CD14-positive monocyte (primary cell): Measurements from ENCODE around the gene CPNE4. TPM values are rescaled to one million over a fixed set of nuclear protein-coding genes. Genes with fewer than 3 reads are reported as not detected.

Source experiments
- DNase-seq, 3 donors: peaks; one replicate each; pipeline ENCODE4 v3.0.0-alpha.2; 2011 to 2022
- H2AFZ ChIP-seq: 2 replicates; pipeline ENCODE4 v1.6.0; 2012; ENCODE audit warnings: mild to moderate bottlenecking, low read depth, low read length, inconsistent platforms; ENCODE audit not compliant: insufficient read depth, poor library complexity, severe bottlenecking
- H3K27ac ChIP-seq, 2 donors: 1 replicate in 1 of 2; 2 replicates in 1 of 2; pipeline ENCODE4 v1.5.1; 2012 to 2013; ENCODE audit warnings: low read length in 2 of 2, control low read depth in 1 of 2, inconsistent platforms in 1 of 2, low read depth in 1 of 2, mild to moderate bottlenecking in 1 of 2
- H3K27me3 ChIP-seq, 2 donors: one replicate each; pipeline versions ENCODE4 v1.6.0 to v1.6.1; 2011 to 2013; ENCODE audit warnings: low read length in 2 of 2; ENCODE audit not compliant: control insufficient read depth in 2 of 2, insufficient read depth in 2 of 2
- H3K36me3 ChIP-seq, 2 donors: replicated peaks in 1 of 2; 1 replicate in 1 of 2; 2 replicates in 1 of 2; pipeline versions ENCODE4 v1.5.1 to v1.6.1; 2012 to 2013; ENCODE audit warnings: low read length in 2 of 2, control low read depth in 1 of 2, inconsistent platforms in 1 of 2, mild to moderate bottlenecking in 1 of 2; ENCODE audit not compliant: insufficient read depth in 2 of 2, control insufficient read depth in 1 of 2
- H3K4me1 ChIP-seq, 2 donors: 1 replicate in 1 of 2; 2 replicates in 1 of 2; pipeline versions ENCODE4 v1.5.1 to v1.6.1; 2012 to 2013; ENCODE audit warnings: low read length in 2 of 2, control low read depth in 1 of 2, inconsistent platforms in 1 of 2, mild to moderate bottlenecking in 1 of 2, moderate library complexity in 1 of 2; ENCODE audit not compliant: insufficient read depth in 2 of 2, control insufficient read depth in 1 of 2
- H3K4me2 ChIP-seq: replicated peaks from 2 replicates; pipeline ENCODE3; 2012; ENCODE audit warnings: low read length, moderate library complexity, mild to moderate bottlenecking; ENCODE audit not compliant: poor library complexity, severe bottlenecking; ENCODE audit errors: extremely low read depth
- H3K4me3 ChIP-seq, 3 experiments: fragments of 200-600 bp in 1 of 3; sonication (generic) in 1 of 3; replicated peaks in 1 of 3; 1 replicate in 2 of 3; 2 replicates in 1 of 3; pipeline ENCODE4 v1.5.1; 2011 to 2013; ENCODE audit warnings: low read length in 3 of 3, mild to moderate bottlenecking in 3 of 3, control low read depth in 2 of 3, low read depth in 2 of 3, inconsistent platforms in 1 of 3, moderate library complexity in 1 of 3
- H3K79me2 ChIP-seq: 2 replicates; pipeline ENCODE4 v1.6.0; 2012; ENCODE audit warnings: mild to moderate bottlenecking, control low read depth, inconsistent platforms, low read length, moderate library complexity; ENCODE audit not compliant: insufficient read depth
- H3K9ac ChIP-seq: 2 replicates; pipeline ENCODE4 v1.6.0; 2017; ENCODE audit warnings: low read length, mild to moderate bottlenecking; ENCODE audit not compliant: insufficient read depth, poor library complexity, severe bottlenecking
- H3K9me3 ChIP-seq, 2 donors: replicated peaks in 1 of 2; 1 replicate in 1 of 2; 2 replicates in 1 of 2; pipeline versions ENCODE4 v1.5.1 to v1.6.1; 2012 to 2013; ENCODE audit warnings: low read length in 2 of 2, control low read depth in 1 of 2; ENCODE audit not compliant: control insufficient read depth in 1 of 2, insufficient read depth in 1 of 2
- H4K20me1 ChIP-seq: 2 replicates; pipeline ENCODE4 v1.6.0; 2012; ENCODE audit warnings: mild to moderate bottlenecking, low read length, control low read depth, moderate library complexity; ENCODE audit not compliant: insufficient read depth
- H3K27ac Mint-ChIP-seq, 7 donors: one replicate each; pipeline ENCODE4 v1.8.0; 2020; ENCODE audit warnings: mild to moderate bottlenecking in 7 of 7, mixed read lengths in 7 of 7, moderate library complexity in 6 of 7, inconsistent platforms in 2 of 7
- H3K27me3 Mint-ChIP-seq, 3 donors: one replicate each; pipeline ENCODE4 v1.8.0; 2021 to 2022; ENCODE audit warnings: low read depth in 3 of 3, mild to moderate bottlenecking in 3 of 3, mixed read lengths in 3 of 3, moderate library complexity in 3 of 3, inconsistent platforms in 1 of 3
- H3K36me3 Mint-ChIP-seq, 2 donors: one replicate each; pipeline ENCODE4 v1.8.0; 2020; ENCODE audit warnings: mixed read lengths in 2 of 2, inconsistent platforms in 1 of 2, mild to moderate bottlenecking in 1 of 2
- H3K4me1 Mint-ChIP-seq: one replicate; pipeline ENCODE4 v1.8.0; 2020; ENCODE audit warnings: mild to moderate bottlenecking, mixed read lengths
- H3K4me3 Mint-ChIP-seq, 2 donors: one replicate each; pipeline ENCODE4 v1.8.0; 2020; ENCODE audit warnings: mild to moderate bottlenecking in 2 of 2, mixed read lengths in 2 of 2, moderate library complexity in 1 of 2
- H3K9me3 Mint-ChIP-seq, 7 donors: one replicate each; pipeline ENCODE4 v1.8.0; 2020 to 2022; ENCODE audit warnings: mixed read lengths in 7 of 7, mild to moderate bottlenecking in 6 of 7, moderate library complexity in 6 of 7, inconsistent platforms in 2 of 7
- WGBS: methylation state at CpG from one replicate; pipeline ENCODE4 v1.1.5; 2013; ENCODE audit warnings: missing lambda C conversion rate; ENCODE audit not compliant: insufficient coverage; 5-methylcytosine and 5-hydroxymethylcytosine counted together
- intact Hi-C, 2 donors: fragments of 100-400 bp; cut with micrococcal nuclease; formaldehyde crosslinking; loops; one replicate each; pipeline versions ENCODE4 v1.15.0 to v1.15.1; 2023
- polyA plus RNA-seq, 3 donors: library from polyadenylated mRNA; depleted of rRNA in 1 of 3; unstranded in 2 of 3; stranded (reverse) in 1 of 3; fragments of 300-500 nt in 2 of 3; fragments of >200 nt in 1 of 3; fragmentation: Illumina TruSeq in 2 of 3; gene quantifications; 1 replicate in 2 of 3; 2 replicates in 1 of 3; pipeline ENCODE4 v1.2.3, GENCODE V29; 2012 to 2021
- TF ChIP-seq, protein P1 (sequence below): fragments of 200-600 bp; IDR thresholded peaks from one replicate; pipeline ENCODE4 v1.8.0; 2022; ENCODE audit warnings: antibody characterized with exemption, mild to moderate bottlenecking

CPNE4 gene
- polyA plus RNA-seq, 3 donors: not detected

DNA sequence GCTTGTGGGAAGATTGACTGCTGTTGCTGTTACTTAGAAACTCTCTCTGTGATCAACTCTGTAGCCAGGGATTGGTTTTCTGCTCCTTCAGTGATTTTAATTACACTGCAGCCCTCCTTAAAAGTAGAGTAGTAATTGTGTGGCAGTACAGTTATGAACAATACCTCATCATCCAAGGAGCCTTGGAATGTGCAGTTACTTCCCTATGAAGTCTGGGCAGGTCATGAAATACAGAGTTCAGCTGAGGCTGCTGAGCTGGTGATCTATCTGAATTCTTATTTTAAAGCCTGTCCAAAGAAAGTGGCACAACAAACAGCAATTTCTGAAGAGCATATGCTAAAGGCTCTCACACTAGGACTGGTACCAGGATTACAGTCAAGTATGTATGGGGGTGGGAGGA lies 494.7 kb downstream of the CPNE4 start:
- H3K36me3 Mint-ChIP-seq: no peaks in the 10 kb centered on the region

DNA sequence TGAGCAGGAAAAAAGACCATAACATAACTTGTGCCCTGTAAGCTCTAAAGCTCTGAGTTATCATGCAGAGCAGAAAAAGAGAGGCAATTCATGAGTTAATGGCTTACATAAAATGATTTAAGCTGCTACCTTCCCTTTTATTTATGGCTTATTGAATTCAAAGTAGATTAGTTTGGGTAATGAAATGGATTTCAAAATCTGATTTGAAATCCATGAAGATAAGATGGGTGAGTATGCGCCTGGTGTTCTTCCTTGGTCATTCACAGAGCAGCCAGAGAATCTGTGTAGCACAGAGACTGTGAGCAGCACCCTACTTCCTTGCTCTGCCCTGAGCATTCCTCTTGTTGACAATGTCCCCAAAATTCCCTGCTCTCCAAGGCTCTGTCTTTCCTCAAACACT lies 495.8 kb downstream of the CPNE4 start:
- Histone ChIP-seq H3K79me2 (no peaks in the 10 kb centered on the region), H3K9me3 (no peaks in the 10 kb centered on the region), H3K27ac (no peak overlapping the region), H3K4me3 (no peak overlapping the region), H2AFZ (no peak overlapping the region), H3K4me1 (no peaks in the 10 kb centered on the region), H3K9ac (no peak overlapping the region), H3K27me3 (no peaks in the 10 kb centered on the region), H3K4me2 (no peak overlapping the region), H4K20me1 (no peaks in the 10 kb centered on the region), H3K36me3 (no peaks in the 10 kb centered on the region)
- Mint-ChIP-seq H3K27ac (no peak overlapping the region), H3K36me3 (no peaks in the 10 kb centered on the region), H3K9me3 (no peaks in the 10 kb centered on the region), H3K4me3 (no peak overlapping the region), H3K4me1 (no peaks in the 10 kb centered on the region), H3K27me3 (peaks cover 0 to 2% (median 0%) of the 10 kb centered on the region in 3 donors)
- DNase-seq: no peak
- intact Hi-C loops: no loop called here
- 100% methylated on average over 1 of the region's 1 CpG for WGBS
- TF ChIP-seq, protein P1, sequence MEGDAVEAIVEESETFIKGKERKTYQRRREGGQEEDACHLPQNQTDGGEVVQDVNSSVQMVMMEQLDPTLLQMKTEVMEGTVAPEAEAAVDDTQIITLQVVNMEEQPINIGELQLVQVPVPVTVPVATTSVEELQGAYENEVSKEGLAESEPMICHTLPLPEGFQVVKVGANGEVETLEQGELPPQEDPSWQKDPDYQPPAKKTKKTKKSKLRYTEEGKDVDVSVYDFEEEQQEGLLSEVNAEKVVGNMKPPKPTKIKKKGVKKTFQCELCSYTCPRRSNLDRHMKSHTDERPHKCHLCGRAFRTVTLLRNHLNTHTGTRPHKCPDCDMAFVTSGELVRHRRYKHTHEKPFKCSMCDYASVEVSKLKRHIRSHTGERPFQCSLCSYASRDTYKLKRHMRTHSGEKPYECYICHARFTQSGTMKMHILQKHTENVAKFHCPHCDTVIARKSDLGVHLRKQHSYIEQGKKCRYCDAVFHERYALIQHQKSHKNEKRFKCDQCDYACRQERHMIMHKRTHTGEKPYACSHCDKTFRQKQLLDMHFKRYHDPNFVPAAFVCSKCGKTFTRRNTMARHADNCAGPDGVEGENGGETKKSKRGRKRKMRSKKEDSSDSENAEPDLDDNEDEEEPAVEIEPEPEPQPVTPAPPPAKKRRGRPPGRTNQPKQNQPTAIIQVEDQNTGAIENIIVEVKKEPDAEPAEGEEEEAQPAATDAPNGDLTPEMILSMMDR: no peak

More for the DNA sequence above, 494.7 kb downstream of the CPNE4 start:
- TF ChIP-seq, protein P1: no peak
- H3K9ac ChIP-seq: no peak overlapping the region
- no peaks in the 10 kb centered on the region for H3K36me3 ChIP-seq
- no peak for DNase-seq
- no peak overlapping the region for H3K27ac Mint-ChIP-seq
- H3K27ac ChIP-seq: no peak overlapping the region
- H3K27me3 ChIP-seq: no peaks in the 10 kb centered on the region
- H3K9me3 Mint-ChIP-seq: no peaks in the 10 kb centered on the region
- H2AFZ ChIP-seq: no peak overlapping the region
- H3K4me2 ChIP-seq: no peak overlapping the region
- H3K4me1 Mint-ChIP-seq: no peaks in the 10 kb centered on the region
- no peaks in the 10 kb centered on the region for H3K9me3 ChIP-seq
- no peak overlapping the region for H3K4me3 Mint-ChIP-seq
- no peaks in the 10 kb centered on the region for H3K4me1 ChIP-seq
- peaks cover 1 to 2% (median 2%) of the 10 kb centered on the region in 3 donors for H3K27me3 Mint-ChIP-seq
- H4K20me1 ChIP-seq: no peaks in the 10 kb centered on the region
- H3K79me2 ChIP-seq: no peaks in the 10 kb centered on the region
- no peak overlapping the region for H3K4me3 ChIP-seq
- intact Hi-C loops: no loop called here
